GM18873 (cell line): ENCODE data around the gene PEAK1.

Experiments
- ATAC-seq: cut with Tn5 transposase; IDR thresholded peaks from one replicate; pipeline ENCODE4 v1.9.1; 2021; ENCODE audit warnings: mild to moderate bottlenecking, moderate library complexity, moderate number of reproducible peaks; ENCODE audit not compliant: unreplicated experiment, low FRiP score

The PEAK1 gene

DNA sequence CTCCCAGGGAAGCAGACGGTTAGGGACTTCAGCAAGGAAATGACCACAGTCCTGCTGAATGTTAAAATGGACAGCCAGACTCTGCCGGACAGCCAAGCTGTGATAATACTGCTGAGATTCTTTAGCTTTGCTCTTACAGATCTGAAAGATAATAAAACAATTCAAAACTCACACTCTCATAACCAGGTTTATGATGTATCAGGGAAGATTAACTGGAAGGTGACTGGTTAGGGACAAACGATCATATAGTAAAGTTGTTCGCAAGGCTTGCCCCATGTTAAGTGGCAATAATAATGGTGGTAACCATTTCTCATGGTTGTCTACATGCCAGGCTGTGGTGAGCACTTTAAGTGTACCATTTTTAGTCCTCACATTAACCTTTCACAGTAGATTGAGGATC is 304.7 kb downstream of the PEAK1 start:
- no peak for ATAC-seq

DNA sequence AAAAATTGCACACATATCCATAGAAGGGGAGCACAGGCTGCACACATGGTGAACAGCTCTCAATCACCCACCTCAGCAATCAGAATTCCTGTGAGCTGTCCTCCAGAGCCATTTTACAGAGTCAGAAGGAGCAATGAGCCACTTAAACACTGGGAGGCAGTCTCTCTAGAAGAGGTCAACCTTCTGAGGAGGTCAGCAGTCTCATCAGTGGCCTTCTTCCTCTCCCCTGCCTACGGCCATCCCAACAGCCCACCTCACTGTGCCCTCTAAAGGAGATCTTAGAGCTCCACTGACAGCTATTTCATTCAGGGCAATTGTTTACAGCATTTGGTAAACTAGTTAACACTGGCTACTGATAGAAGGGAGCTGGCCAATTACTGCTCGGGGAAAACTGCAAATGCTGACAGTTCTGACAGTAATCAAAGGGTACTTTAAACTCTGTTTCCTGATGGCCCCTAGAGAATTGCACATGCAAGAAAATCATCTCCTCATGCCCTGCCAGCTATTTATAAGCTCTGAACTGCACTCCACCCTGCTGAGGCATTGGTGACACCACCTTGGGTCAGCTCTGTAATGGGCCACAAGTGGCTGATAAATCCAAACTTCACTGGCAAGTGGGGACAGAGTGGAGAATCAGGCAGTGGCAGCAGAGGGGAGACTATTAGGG is 306.9 kb downstream of the PEAK1 start:
- no peak for ATAC-seq

DNA sequence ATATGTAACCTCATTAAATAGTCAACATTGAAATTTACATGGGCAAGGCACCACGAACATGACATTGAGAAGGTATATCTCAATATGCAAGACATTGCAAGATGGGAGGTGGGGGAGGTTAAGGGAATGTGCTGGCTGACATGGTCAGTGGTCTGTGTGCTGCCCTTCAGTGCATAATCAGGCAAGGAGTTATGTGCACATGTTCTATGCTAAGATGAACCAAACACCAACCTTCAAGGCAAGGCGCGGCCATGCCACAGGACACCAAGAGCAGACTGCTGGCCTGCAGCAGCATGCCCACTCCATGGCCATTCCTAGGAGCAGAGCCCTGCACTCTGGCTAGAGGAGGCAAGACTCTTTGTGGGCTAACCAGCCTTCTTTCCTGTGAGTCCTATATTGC is 308.1 kb downstream of the PEAK1 start:
- no peak for ATAC-seq

- ATAC-seq: no peak
Observed at GRCh38 chr15:77107531-77108355, 312.2 kb downstream of the PEAK1 start.

- ATAC-seq: no peak
Observed at GRCh38 chr15:77107068-77107467, 312.8 kb downstream of the PEAK1 start.

DNA sequence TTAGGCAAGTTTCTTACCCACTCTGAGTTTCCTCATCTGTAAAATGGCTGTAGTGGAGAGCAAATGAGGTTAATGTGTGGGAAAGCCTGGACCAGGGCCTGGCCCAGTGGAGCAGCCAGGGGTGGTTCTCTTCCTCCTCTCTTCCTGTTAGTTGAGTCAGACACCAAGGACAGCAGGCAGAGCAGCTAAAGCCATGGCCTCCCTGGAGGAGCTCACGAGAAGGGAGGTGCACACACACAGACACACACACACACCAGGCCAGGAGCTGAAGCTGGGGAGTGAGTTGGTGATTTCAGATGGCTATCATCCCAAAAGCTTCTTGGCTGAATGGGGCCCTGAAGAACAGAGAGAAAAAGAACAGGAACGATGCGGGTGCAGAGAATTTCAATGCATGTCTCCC is 315.7 kb downstream of the PEAK1 start:
- no peak for ATAC-seq

DNA sequence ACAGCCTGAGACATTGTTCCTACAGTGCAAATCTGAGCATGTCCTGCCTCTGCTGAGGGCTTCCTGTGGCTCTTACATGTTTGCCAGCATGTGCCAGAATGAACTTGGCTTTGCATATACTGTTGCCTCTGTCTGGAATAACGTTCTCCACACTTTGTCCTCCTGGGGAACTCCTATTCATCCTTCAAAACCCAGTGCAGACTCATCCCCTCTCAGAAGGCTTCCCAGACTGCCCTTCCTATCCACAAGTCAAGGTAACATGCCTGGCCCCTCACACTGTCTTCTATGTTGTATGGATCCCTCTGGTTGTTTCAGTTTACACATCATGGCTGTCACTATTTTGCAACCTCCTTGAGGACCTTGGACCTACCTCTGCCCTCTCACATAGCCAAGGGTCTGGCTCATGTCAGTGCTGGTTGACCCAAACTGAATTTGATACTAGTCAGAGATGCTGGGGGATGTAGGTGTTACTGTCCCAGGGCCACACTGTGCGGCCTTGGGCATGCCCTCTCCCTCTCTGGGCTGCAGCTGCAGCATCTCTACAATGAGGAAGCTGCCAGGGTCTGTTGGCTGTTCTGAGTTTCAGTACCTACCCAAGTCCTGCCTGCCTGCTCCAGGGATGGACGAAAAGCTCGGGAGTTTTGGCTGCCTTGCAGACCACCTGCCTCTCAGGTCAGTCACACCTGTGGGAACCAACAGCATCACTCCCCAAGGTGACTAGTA is 320.0 kb downstream of the PEAK1 start:
- ATAC-seq: no peak

DNA sequence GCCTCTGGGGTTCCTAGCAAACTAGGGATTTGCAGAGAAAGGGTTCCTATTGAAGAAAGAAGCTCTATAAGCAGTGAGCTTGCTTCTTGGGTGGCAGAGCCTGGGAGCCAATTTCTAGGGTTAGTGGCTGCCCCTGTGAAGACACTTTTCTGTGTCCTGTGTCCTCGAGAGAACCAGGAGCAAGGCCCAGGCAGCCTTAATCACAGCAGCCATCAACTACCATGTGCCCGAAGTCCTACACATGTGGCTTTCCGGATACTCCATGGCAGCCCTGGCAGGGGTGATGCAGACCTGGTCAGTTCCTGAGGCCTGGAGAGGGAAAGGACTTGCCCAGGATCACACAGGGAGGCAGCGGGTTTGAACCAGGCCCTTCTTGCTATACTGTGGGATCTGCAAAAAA is 321.3 kb downstream of the PEAK1 start:
- ATAC-seq: no peak

DNA sequence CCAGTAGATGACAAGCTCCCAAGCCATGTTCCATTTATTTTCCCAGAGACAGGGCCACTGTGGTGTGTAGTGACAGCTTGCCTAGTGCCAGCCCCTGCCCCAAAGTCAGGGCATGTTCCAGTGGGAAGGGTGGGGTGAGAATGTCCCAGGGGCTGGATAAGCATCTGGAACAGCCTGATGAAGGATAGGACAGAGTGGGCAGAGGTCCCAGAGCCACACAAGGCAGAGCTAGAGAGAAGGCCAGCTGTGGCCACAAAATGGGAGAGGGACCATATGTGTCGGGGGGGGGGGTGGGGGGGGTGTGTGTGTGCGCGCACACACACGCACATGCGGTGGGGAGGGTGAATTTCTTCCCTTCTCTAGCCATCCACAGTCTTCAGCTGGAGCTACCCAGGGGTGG is 322.0 kb downstream of the PEAK1 start:
- ATAC-seq: no peak

GRCh38 chr15:77097248-77097721 is 322.6 kb downstream of the PEAK1 start:
- ATAC-seq: no peak

- ATAC-seq: no peak
Observed at GRCh38 chr15:77096541-77096940, 323.4 kb downstream of the PEAK1 start.

DNA sequence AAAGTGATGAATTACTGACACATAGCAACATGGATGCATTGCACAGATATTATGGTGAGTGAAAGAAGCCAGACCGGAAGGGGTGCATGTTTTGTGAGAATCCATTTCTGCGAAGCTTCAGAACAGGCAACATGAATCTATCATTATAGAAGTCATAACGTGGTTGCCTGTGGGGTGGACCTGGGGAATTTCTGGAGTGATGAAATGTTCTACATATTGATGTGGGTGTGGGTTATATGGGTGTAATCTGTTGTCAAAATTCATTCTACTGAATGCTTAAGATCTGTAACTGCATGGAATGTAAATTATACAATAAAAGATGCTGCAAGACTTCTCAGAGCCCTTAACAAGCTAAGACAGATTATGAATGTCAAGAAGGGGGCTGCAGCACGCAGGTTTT is 323.8 kb downstream of the PEAK1 start:
- no peak for ATAC-seq

DNA sequence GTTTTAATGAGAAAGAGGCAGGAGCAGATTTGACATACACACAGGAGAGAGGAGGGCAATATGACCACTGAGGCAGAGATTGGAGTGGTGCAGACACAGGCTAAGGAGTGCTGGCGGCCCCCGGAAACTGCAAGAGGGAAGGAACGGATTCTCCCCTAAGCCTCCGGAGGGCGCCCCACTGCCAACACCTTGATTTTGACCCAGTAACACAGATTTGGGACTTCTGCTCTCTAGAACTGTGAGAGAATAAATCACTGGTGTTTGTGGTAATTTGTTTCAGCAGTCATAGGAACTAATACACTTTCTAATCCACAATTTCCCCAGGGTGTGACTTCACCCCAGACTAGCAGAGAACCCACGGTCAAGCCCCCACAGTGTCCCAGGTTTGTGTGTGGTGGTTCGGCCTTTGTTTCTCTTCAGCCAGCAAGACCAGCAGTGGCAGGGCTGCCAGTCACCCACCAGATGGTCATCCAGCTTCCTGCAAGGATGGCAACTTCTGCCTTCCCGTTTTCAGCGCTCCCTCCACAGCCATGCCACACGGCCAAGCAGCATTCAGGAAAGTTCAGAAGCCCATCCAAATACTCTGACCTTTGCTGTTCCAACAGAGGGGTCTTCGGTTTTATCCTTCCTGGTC is 325.4 kb downstream of the PEAK1 start:
- ATAC-seq: no peak

DNA sequence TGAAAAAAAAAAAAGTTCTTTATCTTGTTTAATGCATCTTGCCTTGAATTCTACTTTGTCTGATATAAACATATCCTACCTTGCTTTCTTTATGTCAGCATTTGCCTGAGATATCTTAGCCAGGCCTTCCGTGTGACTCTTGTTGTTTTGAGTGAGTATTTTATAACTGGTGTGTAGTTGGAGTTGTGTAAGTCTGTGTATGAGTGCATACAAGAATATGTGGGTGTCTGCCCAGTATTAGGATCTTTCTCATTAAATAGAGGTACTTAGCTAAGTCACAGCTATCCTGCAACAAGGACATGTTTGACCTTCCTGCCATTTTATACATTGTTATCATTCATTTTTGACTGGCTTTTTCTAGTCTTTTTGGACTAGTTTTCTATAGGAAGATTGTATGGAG is 326.5 kb downstream of the PEAK1 start:
- no peak for ATAC-seq

GRCh38 chr15:77091097-77091496 is 328.8 kb downstream of the PEAK1 start:
- ATAC-seq: no peak

DNA sequence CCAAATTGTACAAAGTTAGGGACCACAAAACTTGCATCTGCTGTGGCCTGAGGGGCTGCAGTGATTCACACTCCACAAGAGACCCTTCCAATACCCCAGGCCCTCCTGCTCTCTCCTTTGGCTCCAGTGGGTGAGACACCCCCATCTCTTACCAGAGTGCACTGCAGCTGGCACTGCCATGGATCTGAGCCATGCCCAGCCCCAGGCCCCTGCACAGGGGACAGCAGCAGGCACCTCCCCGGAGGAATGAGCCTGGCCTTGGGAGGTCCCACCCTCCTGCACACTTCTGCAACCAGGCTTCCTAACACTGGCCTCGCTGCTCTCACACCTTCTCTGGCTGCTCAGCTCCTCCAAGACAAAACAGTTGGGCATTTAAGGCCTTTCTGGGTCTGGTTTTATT is 332.7 kb downstream of the PEAK1 start:
- no peak for ATAC-seq

GRCh38 chr15:77085297-77085696 is 334.6 kb downstream of the PEAK1 start:
- no peak for ATAC-seq

DNA sequence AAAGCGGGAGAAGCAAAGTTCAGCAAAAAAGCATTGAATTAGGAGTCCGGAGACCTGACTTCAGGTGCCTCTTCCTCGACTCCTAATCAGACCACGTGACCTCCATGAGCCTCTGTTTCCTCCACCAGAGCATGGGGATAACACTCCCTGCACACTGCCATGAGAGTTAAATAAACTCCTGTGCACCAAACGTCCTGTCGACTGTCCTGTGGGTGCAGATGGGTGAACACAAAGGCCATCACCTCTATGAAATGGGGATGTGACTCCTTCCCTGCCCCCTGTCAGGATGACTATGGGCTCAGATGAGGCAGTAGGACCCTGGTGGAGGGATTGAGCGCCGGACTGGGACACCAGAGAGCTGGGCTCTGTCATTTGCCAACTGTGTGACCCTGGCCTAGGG is 335.5 kb downstream of the PEAK1 start:
- ATAC-seq: no peak

DNA sequence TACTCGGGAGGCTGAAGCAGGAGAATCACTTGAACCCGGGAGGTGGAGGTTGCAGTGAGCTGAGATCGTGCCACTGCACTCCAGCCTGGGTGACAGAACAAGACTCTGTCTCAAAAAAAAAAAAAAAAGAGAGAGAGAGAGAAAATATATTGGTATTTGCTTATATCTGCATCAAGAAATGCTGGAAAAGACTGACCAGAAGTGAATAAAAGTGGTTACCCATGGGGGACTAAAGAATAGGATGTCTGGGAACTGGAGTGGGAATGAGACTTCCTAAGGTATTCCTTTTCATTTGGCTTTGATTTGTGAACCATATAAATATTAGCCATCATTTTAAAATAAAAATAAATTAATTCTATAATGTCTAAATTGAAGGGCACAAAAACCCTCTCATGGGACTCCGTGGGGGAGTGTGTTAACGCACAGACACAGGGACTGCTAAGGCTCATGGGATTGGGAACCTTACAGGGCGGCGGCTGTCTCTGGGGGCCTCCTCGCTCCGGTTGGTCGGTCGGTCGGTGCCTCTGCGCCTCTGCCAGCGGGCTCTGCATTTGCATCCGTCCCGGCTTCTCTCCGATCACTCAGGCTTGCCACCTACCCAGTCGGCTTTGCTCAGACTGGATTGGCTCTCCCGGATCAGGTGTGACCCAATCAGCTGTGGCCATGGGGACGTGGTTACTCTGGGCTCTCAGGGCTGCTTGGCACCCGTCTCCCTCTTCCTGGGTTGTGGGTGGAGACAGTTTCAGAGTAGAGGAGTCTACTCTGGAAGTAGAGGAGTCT is 336.3 kb downstream of the PEAK1 start:
- ATAC-seq: peak; percentile 50

DNA sequence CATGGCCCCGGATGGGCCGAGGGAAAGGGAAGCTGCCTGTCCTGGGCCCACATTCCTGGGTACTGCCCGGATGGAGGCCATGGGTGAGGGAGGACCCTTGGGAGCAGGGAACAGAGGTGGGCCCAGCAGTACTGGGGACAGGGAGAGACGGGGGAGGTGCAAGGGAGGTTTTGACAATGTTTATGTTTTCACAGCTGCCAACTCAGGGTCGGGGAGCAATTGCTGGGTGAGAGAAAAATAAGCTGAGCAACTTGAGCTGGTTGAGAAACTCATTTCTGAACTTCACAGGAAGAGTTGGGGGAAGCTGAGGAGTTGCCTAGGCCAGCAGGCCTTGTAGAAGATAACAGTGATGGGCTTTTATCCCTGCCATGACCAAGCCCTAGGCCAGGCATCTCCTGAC is 337.9 kb downstream of the PEAK1 start:
- no peak for ATAC-seq
